Fibroblast of gingiva (primary cell): ENCODE data around the gene CAPN7.

ENCODE experiments used
- DNase-seq: peaks from one replicate; pipeline ENCODE4 v3.0.0-alpha.2; 2011; ENCODE audit warnings: low read depth

The CAPN7 gene

GRCh38 chr3:15276028-15276724 lies 70.1 kb downstream of the CAPN7 start:
- DNase-seq: no peak

- no peak for DNase-seq
Observed at GRCh38 chr3:15277861-15278500, 71.9 kb downstream of the CAPN7 start.

DNA sequence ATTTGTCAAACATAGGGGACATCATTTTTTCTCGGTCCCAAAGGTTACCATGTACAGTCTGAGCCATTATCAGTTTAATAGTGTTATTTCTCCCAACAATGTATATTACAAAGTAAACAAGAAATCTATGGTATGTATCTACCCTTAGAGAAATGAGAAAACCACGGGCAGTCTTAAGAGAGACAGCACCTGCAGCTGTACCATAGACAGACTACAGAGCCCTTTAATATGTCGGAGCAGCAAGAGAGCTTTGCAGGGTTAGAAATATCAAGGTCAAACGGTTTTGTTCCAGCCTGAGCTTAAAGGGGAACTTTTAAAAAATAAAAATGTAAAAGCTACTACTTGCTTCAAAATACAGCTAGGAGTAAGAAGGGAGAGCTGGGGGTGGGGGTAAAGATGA lies 73.2 kb downstream of the CAPN7 start:
- DNase-seq: no peak

DNA sequence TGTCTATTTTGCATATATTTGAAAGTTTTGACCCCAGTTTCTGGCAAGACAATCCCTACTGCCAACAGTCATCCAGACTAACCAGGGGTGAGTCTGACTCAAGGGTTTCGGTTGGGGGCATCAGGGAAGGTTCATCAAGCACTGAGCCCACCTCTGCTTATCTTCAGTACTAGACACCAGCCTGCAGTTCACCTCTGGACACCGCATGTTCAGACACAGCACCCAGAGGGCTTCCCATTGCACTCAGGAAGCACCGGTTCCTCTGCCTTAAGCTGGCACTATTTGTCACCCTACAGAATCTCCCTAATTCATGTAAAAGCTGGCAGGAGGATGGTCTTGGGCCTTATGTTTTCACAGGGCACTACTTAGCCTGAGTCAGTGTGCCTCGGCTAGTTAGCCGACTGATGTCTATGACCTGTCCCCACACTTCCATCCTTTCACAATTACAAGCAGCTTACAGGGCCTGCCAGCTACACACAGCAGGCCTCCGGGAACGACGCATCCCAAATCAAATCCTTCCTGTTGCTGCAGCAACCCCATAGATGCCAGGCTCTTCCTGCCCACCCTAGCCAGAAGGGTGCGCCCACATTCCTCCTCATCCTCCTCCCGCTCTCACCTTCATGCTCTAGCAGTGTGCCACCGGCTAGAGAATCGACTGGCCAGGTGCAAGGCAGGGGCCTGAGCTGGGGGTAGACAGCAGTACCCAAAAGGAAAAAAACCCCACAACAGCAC lies 73.8 kb downstream of the CAPN7 start:
- no peak for DNase-seq

DNA sequence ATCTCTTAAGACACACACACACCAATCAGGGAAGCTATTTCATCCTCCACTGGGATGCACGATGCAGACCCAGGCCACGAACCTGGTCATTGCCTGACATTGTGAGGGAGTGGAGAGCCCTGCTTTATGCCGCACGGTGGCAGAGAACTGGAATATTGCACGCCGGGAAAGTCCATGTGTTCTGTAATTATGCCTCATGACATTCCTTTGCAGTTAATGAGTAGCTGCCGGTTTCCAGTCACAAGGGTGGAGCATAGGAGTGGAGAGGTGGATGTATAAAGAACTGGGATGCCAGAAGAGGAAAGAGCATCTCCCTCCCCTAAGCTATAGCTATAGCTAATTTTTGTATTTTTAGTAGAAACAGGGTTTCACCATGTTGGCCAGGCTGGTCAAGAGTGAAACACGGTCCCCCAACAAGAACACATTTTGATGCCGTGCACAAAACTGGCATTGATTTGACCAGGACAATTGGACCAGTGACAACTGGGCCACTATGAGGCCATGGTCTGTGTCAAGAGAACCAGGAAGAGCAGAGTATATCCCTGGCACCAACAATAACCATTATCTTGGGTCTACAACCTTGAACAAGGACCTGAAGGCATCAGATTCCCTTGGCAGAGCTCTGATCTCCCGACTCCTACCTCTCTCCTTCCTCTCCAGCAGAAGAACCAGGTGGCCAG lies 74.9 kb downstream of the CAPN7 start:
- no peak for DNase-seq

DNA sequence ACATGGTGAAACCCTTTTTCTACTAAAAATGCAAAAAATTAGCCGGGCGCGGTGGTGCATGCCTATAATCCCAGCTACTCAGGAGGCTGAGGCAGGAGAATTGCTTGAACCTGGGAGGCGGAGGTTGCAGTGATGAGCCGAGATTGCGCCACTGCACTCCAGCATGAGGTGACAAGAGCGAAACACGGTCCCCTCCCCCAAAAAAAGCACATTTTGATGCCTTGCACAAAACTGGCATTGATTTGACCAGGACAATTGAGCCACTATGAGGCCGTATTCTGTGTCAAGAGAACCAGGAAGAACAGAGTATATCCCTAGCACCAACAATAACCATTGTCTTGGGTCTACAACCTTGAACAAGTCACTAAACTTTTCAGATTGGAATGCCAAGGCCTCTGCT lies 75.8 kb downstream of the CAPN7 start:
- DNase-seq: no peak

- DNase-seq: no peak
Observed at GRCh38 chr3:15283702-15284101, 77.7 kb downstream of the CAPN7 start.

DNA sequence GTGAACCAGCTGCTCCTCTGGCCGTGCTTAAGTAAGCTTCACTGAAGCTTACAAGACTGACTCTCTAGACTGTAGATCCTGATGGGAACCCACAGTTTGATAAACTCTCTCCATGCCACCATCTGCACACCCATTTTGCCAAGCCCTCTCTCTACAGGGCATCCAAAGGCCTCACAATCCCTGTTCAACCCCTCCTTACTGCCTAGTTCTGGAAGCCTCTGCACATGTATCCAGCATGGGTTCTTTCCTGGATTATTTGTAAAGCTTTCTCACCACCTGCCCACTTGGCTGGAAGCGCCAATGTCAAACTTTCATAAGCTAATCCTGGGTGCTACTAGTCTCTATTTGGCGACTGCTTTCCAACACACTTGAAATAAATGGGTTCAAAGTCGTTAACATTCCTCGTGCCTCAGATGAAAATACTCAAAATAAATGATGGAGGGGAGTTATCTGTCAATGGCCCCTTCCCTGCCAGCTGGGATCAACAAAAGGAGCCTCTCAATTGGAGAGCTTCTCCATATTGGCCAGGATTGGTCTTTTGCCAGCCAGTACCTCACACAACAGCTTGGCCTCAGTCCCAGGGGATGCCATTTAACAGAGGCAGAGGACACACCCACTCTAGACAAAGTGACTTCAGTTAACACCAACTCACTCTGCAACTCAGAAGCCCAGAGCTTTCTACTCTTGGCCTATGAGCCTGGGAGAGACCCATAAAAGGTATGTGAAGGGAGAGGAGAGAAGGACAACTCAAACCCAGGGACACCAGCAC lies 78.3 kb downstream of the CAPN7 start:
- DNase-seq: no peak

DNA sequence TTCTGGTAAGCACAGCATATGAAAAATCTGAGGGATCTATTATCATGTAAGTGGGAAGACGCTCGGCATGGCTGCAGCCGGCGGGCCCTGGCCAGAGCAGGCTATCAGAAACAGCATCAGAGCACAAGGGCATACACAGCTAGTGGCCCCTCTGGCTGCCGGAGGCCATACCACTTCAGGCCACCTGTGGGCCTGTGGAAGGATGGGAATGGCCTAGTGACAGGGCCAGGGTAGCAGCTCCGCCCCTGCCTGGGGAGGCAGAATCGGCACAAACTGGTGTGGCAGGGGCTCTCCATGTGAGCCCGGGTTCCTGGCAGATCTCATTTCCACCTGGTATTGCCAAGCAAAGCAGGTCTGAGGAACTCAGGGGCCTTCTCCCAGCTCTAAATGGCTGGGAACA lies 80.0 kb downstream of the CAPN7 start:
- DNase-seq: no peak

DNA sequence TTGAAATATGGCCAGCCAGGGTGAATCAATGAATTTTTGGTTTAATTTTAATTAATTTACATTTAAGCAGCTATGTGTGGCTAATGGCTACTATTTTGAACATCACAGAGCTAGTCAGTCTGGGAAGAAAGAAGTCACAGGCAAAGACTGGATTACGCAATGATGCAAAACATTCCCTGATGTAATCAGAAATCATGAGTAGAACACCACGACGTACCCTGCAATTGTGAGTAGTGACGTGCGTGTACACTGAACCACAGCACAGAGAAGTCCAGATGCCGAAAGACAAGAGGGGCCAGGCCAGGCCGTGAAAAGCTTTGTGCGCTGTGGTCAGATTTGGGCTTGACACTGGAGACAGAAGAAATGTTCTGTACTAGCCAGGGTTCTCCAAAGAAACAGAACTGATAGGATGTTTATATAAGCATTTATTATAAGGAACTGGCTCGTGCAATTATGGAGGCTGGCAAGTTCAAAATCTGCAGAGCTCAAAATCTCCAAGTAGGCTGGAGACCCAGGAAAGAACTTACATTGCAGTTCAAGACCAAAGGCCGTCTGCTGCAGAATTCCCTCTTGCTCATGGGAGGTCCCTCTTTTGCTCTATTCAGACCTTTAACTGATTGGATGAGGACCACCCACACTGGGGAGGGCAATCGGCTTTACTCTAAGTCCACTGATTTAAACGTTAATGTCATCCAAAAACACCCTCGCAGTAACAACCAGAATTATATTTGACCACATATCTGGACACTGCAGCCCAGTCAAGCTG lies 81.7 kb downstream of the CAPN7 start:
- DNase-seq: peak; percentile 94

GRCh38 chr3:15288331-15289035 lies 82.4 kb downstream of the CAPN7 start:
- no peak for DNase-seq

DNA sequence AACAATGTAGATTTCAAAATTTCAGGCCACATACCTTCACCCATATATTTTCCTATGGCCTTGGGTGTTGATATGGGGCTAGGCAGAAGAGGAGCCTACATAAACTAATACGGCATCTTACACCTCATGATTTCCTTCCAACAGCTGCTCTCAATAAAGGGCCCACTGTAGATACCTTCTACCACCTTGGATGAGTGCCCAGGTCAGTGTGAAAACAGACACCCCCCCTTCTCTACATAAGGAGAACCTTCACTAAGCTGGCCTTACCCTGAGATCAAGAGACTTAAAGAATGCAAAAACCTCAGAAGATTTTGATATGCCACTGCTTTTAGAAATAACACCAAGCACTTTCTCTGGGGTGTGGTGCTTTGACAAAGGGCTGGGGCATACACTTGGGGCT lies 83.6 kb downstream of the CAPN7 start:
- no peak for DNase-seq

DNA sequence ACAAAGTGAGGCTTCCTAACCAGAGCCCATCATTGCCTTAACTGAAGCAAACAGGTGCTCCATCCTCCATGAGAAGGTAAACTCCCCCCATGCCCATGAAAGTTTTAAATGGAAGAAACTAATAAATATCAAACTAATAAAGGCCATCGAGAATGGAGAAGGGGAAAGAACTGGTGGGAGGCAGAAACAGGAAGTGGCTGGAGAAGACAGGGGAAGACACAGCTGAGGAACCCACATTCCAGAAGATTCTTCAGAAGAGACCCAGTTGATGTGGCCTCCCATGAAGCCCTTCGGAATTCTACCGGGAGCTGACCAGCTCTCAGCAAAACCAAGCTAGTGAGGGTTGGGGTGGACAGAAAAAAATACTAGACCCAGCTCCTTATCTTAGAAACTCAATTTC lies 84.7 kb downstream of the CAPN7 start:
- no peak for DNase-seq

GRCh38 chr3:15291589-15292541 lies 85.8 kb downstream of the CAPN7 start:
- no peak for DNase-seq

DNA sequence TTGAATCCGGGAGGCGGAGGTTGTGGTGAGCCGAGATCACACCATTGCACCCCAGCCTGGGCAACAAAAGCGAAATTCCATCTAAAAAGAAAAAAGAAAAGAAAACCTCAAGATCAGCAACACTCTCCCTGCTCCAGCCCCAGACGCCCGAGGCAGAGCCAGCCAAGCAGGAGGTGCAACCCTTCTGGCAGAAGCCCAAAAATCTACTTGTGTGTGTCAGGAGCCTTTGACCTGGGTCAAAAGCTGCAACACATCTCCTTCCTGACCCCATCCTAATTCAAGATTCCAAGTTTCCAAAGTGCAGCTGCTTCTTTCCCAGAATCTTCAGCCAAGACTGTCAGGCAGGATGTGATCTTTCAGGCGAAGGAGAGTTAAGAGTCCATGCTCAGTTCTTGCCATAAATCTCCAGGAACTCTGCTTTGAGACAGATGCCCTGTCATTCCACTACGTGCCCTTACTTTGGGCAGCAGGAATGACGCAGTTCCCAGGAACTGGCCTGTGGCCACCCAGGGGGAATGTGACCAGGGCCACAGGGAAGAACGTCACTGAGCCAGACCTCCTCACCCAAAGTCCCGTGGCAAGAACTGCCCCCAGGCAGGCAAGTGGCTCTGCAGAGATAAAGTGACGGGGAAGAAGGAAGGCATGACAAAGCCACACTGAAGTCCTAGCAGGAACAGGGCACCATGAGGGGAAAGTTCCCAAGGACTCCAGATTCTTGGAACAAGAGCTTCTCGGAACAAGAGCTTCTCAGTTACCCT lies 86.9 kb downstream of the CAPN7 start:
- peak; percentile 56 for DNase-seq

DNA sequence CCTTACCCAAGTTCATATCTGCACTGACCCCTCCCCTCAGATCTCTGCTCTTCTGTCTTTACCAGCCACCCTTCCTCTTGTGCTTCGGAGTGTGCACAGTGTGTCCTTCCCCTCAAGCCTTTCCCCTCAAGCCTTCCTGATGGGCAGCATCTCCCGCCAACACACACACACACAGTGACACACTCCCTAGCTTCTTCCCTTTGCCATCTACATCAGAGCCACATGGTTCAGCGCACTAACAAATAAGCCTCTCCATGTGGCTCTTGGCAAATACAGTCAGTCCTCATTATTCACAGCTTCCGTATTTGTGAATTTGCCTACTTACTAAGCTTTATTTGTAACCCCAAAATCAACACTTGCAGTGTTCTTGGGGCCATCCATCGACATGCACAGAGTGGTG lies 88.9 kb downstream of the CAPN7 start:
- no peak for DNase-seq

- no peak for DNase-seq
Observed at GRCh38 chr3:15295506-15295905, 89.5 kb downstream of the CAPN7 start.

GRCh38 chr3:15297608-15298350 lies 91.7 kb downstream of the CAPN7 start:
- no peak for DNase-seq
